Right lung (tissue), 10 donors: ENCODE data around the gene KRTAP27-1. TPM values are rescaled to one million over a fixed set of nuclear protein-coding genes. Genes with fewer than 3 reads are reported as not detected.

Experiments used
- DNase-seq, 2 donors: peaks; one replicate each; pipeline ENCODE4 v3.0.0-alpha.2; 2013
- long read RNA-seq, 8 donors: transcript quantifications; one replicate each; lab custom pipeline, GENCODE V29; 2026
- polyA plus RNA-seq, 5 donors: library from polyadenylated mRNA; unstranded; fragments of 120-200 nt; gene quantifications; one replicate each; pipeline versions ENCODE4 v1.2.1 to v1.2.3, GENCODE V29; 2013; ENCODE audit warnings: inconsistent platforms in 1 of 5, low replicate concordance in 1 of 5; ENCODE audit not compliant: insufficient read length in 5 of 5, insufficient read depth in 1 of 5

KRTAP27-1 gene, protein sequence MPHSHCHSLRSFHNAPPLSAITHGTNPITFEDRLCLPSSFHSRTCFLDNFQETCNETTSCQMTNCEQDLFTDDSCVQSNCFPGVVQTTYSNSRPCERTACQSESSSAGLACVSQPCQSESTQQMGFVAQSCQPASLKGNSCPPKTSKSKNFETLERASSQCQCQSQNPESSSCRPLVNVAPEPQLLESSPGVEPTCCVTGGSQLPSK
- not detected for polyA plus RNA-seq
- long read RNA-seq, donor 1, result 0 reads
- long read RNA-seq, donor 2, result 0 reads
- long read RNA-seq, donor 3, result 0 reads
- long read RNA-seq, donor 4, result 0 reads
- long read RNA-seq, donor 5, result 0 reads
- long read RNA-seq, donor 6, result 0 reads
- long read RNA-seq, donor 7, result 0 reads
- long read RNA-seq, donor 8, result 0 reads

DNA sequence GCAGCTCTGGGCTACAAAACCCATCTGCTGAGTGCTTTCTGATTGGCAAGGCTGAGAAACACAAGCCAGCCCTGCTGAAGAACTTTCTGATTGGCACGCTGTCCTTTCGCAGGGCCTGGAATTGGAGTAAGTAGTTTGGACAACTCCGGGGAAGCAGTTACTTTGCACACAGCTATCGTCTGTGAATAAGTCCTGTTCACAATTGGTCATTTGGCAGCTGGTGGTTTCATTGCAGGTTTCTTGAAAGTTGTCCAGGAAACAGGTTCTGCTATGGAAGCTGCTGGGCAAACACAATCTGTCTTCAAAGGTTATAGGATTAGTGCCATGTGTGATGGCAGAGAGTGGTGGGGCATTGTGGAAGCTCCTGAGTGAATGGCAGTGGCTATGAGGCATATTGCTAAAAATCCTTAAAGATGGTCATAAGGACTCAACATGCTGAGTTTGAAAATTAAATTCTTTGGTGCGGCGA lies at the start of gene KRTAP27-1:
KRTAP27-1 (minus strand) TSS at position 419 of the 469 bp plus-strand sequence; CDS start at position 393, 26 bp downstream.
- DNase-seq, result no peak

- DNase-seq, result no peak
These were observed 44.7 kb upstream of the KRTAP27-1 start for GRCh38 chr21:30382201-30382600.

DNA sequence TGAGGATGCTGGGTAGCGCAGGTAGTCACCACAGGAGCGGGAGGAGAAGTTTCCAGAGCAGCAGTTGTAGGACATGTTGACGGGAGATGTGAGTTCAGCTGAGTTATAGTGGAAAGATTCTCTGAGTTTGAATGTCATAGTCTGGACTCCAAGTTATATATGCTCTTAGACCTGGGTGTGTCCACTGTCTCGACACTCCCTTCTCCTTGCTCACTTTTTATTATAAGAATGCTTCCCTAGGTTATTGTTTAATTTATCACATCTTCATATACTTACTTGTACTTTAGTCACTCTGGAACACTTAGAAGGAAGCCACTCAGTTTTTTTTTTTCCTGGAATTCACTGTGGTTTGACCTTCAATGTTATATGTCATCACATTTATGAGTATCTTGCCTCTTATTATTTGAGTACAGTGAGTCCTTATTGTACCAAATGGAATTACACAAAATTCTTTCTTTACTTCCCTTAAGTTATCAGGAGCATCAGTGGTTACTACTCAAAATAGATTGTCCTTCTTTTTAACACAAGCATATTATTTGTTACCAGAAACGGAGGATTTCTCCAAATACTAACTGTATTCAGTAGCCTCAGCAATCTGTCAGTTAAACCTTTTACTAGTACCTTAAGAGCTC lies 34.8 kb upstream of the KRTAP27-1 start, which contains the start of gene KRTAP13-2:
KRTAP13-2 (minus strand) TSS at position 133 of the 632 bp plus-strand sequence; CDS start at position 75, 58 bp downstream.
- no peak for DNase-seq

DNA sequence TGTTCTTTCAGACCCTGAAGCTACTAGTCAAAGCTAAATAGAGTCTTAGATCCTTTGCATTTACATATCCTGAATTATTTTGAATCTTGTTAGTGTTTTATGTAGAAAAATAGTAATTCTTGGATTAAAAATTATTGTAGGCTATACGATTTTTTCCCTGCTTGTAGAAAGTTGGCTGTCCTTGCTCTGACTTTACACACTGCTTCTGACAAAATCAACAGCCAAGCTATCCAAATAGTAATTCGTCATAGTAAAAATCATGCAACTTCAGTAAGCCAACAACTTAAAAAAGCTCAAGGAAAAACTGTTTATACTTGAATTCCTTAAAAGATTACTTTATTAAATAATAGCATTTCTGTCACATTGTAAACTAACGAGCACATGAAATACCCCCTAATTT lies 18.4 kb upstream of the KRTAP27-1 start:
- no peak for DNase-seq

DNA sequence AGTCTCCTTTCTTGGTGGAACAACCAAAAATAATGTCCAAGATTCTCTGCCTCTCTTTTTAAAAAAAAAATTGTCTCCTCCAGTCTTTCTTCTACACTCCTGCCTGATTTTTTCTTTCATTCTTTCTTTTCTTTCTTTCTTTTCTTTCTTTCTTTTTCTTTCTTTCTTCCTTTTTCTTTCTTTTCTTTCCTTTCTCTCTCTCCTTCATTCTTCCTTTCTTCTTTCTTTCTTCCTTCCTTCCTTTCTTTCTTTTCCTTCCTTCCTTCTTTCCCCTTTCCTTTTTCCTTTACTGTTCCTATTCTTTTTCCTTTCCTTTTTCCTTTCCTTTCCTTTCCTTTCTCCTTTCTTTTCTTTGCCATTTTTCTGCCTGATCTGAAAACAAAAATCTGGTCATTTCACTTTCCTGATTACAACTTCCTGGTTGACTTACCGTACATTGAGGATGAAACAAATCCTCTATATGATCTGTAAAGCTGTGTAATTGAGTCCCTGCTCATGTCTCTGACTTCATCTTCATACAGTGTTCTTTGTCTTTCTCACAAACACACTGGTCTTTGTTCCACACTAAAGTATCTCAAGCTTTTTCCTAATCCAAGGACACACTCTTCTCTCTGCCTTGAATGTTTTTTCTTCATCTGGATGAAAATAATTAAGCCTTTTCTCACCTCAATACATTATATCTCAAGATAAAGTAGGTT lies 17.0 kb upstream of the KRTAP27-1 start:
- no peak for DNase-seq

DNA sequence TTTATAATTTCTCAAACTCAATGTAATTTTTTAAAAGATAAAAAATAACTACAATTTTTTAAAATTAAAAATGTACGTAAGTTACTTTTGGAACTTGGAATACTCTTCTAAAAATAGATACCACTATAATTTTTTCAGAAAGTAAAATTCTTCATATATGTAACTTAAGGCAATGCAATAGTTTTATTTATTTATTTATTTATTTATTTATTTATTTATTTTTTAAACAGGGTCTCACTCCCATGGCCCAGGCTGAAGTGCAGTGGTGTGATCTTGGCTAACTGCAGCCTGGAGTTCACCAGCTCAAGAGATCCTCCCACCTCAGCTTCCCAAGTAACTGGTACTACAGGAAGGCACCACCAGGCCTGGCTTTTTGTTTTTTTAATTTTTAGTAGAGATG lies 14.0 kb upstream of the KRTAP27-1 start:
- DNase-seq, result no peak

DNA sequence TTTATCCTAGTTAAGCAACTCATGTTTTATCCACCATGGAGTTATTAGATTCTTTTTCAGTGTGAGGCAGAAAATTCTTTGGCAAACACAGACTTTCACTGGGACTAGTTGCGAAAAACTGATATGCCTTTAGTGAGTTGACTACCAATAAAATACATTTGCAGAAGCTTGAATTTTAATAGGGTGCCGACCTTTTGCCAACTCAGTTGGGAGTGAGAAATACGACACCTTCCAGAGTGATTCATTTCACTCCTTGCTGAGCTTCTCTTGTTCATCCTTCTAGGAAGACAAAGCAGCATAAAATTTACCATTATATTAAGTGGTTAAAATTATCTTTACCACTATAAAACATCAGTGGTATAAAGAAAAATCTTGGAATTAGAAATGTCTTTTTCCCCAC lies 12.1 kb upstream of the KRTAP27-1 start:
- DNase-seq, result no peak

GRCh38 chr21:30348506-30348905 lies 11.0 kb upstream of the KRTAP27-1 start, which contains the start of gene KRTAP23-1:
Gene KRTAP23-1, minus strand, starts transcription at chr21:30348606. Its CDS starts 0 bp downstream, at chr21:30348606.
- DNase-seq, result no peak

- DNase-seq, result no peak
These were observed 7.5 kb upstream of the KRTAP27-1 start for GRCh38 chr21:30345014-30345413.

GRCh38 chr21:30340714-30341573 lies 3.5 kb upstream of the KRTAP27-1 start:
- DNase-seq, result peak; percentile 6 to 12

GRCh38 chr21:30338717-30339116 lies 1.2 kb upstream of the KRTAP27-1 start:
- no peak for DNase-seq

- no peak for DNase-seq
These were observed 278 bp upstream of the KRTAP27-1 start for GRCh38 chr21:30337772-30338171.

GRCh38 chr21:30336596-30336995 lies 898 bp downstream of the KRTAP27-1 start:
- no peak for DNase-seq

- DNase-seq, result no peak
These were observed 3.8 kb downstream of the KRTAP27-1 start for GRCh38 chr21:30333736-30334135.

GRCh38 chr21:30332681-30333080 lies 4.8 kb downstream of the KRTAP27-1 start:
- DNase-seq, result no peak

DNA sequence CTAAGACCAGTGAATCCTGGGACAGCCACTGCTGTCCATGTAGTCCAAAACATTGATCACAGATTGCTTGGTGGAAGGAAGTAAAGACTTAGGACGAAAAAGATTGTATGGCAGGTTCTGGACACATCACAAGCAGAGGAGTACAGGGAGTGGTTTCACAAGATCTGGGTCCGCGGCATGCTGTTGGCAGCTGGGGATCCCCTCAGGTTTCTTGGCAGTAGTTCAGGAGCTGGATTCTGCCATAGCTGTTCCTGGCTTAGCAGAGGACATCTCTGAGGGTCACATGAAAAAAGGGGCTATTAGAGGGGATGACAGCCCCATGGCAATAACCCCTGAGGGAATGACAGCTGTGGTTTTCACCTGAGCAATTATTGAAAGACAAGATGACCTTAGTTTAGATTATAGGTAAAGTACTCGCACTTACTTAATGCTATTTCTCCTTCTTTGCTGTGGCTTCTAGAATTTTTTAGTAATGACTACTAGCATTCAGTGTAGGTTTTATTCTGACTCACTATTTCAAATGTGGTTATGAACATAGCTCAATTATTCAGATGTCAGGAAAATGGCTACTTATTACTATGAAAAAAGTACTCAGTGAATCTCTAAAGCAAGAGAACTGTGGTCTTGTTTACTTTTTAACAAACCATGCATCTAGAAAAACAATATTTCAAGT lies 8.2 kb downstream of the KRTAP27-1 start:
- DNase-seq, result no peak

DNA sequence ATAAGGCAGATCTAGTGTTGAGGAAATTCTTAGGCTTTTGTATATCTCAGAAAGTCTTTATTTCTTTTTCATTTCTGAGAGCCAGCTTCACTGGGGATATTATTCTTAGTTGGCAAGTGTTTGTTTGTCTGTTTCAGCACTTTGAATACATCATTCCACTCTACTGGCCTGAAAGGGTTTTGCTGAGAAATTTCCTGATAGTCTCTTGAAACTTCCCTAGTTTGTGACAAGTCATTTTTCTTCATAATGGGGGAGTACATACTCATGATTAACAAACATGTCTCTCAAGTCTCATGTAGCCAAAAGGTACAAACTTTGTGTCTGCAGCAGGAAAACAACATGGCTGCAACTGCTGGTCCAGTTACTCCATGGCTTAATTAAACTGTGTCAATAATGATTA lies 11.1 kb downstream of the KRTAP27-1 start:
- DNase-seq, result no peak

DNA sequence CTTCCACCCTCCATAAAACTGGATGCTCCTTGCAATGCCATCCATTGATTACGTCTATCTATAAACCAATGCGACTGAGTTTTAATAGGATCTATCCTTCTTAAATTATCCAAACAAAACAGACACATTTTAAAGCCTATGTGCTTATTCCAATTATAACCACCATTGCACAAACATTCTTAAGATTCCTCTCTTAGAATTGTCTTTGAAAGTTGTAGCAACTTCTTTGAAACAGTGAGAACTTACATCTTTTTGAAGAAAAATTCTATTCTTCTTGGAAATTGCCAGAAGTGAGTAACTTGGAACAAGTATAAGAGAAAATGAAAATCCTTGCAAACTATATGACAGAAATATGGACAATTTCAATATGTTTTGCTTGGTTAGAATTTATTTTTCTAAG lies 17.3 kb downstream of the KRTAP27-1 start, which contains the start of gene KRTAP26-1:
KRTAP26-1 (minus strand) TSS at position 101 of the 400 bp plus-strand sequence. CDS start 280 bp downstream, outside the sequence.
- DNase-seq, result no peak

- no peak for DNase-seq
These were observed 21.8 kb downstream of the KRTAP27-1 start for GRCh38 chr21:30315701-30316100.

GRCh38 chr21:30306884-30307283 lies 30.6 kb downstream of the KRTAP27-1 start:
- DNase-seq, result no peak
